MM.1S (cell line): ENCODE data around the gene PDE4DIP.
"Not testable (repeated sequence)": the region's sequence is repeated elsewhere in the genome, so short reads cannot be mapped to it uniquely, and the experiment has no call there.

Experiments used
- DNase-seq: peaks from one replicate; pipeline ENCODE4 v3.0.0-alpha.2; 2015
- H2AFZ ChIP-seq: fragments of 300-600 bp; sonication (generic); 2 replicates; pipeline ENCODE4 v1.6.0; 2016; ENCODE audit warnings: antibody characterized with exemption, low read length
- H3F3A ChIP-seq: fragments of 300-600 bp; sonication (generic); 2 replicates; pipeline ENCODE4 v1.6.1; 2016; ENCODE audit warnings: mild to moderate bottlenecking, antibody characterized with exemption, low read length, moderate library complexity, mixed read lengths; ENCODE audit not compliant: insufficient read depth
- H3K27ac ChIP-seq: fragments of 300-600 bp; sonication (generic); 2 replicates; pipeline ENCODE4 v1.5.1; 2016; ENCODE audit warnings: mild to moderate bottlenecking, low read length
- H3K27me3 ChIP-seq: fragments of 300-600 bp; sonication (generic); replicated peaks from 2 replicates; pipeline ENCODE4 v1.6.0; 2016; ENCODE audit warnings: low read length; ENCODE audit not compliant: insufficient read depth
- H3K36me3 ChIP-seq: fragments of 300-600 bp; sonication (generic); replicated peaks from 2 replicates; pipeline ENCODE4 v1.6.1; 2016; ENCODE audit warnings: mild to moderate bottlenecking, low read length, mixed read lengths; ENCODE audit not compliant: insufficient read depth
- H3K4me1 ChIP-seq: fragments of 300-600 bp; sonication (generic); 2 replicates; pipeline ENCODE4 v1.6.1; 2016; ENCODE audit warnings: low read length, mixed read lengths
- H3K4me2 ChIP-seq: fragments of 300-600 bp; sonication (generic); 2 replicates; pipeline ENCODE4 v1.6.0; 2016; ENCODE audit warnings: low read depth, low read length
- H3K4me3 ChIP-seq: fragments of 300-600 bp; sonication (generic); 2 replicates; pipeline ENCODE4 v1.5.1; 2016; ENCODE audit warnings: low read length, mixed read lengths
- H3K79me2 ChIP-seq: fragments of 300-600 bp; sonication (generic); 2 replicates; pipeline ENCODE4 v1.6.1; 2016; ENCODE audit warnings: mixed run types, low read length, mixed read lengths
- H3K9ac ChIP-seq: fragments of 300-600 bp; sonication (generic); 2 replicates; pipeline ENCODE4 v1.6.1; 2016; ENCODE audit warnings: low read length, mixed read lengths
- H3K9me2 ChIP-seq: fragments of 300-600 bp; sonication (generic); replicated peaks from 2 replicates; pipeline ENCODE4 v1.6.1; 2016; ENCODE audit warnings: mild to moderate bottlenecking, low read length, mixed read lengths; ENCODE audit not compliant: insufficient read depth
- H3K9me3 ChIP-seq: fragments of 300-600 bp; sonication (generic); replicated peaks from 2 replicates; pipeline ENCODE4 v1.6.1; 2016; ENCODE audit warnings: mild to moderate bottlenecking, low read length, mixed read lengths; ENCODE audit not compliant: insufficient read depth
- H4K20me1 ChIP-seq: fragments of 300-600 bp; sonication (generic); 2 replicates; pipeline ENCODE4 v1.6.1; 2016; ENCODE audit warnings: mild to moderate bottlenecking, low read length, moderate library complexity, mixed read lengths; ENCODE audit not compliant: insufficient read depth

Gene PDE4DIP

GRCh38 chr1:149075505-149076127, 231.4 kb downstream of the PDE4DIP start:
- H3K27ac ChIP-seq, H4K20me1 ChIP-seq, DNase-seq, H3K36me3 ChIP-seq, H3K4me3 ChIP-seq, H3K4me2 ChIP-seq, H3K27me3 ChIP-seq, H3K79me2 ChIP-seq, H3K9me3 ChIP-seq, H3K9ac ChIP-seq, H3F3A ChIP-seq, H3K4me1 ChIP-seq, H3K9me2 ChIP-seq, H2AFZ ChIP-seq: not testable (repeated sequence)
